NT2/D1 (cell line): Measurements from ENCODE around the gene PAK1IP1.
"Not testable (repeated sequence)": the region's sequence is repeated elsewhere in the genome, so short reads cannot be mapped to it uniquely, and the experiment has no call there.

ENCODE experiments used
- DNase-seq: peaks from one replicate; pipeline ENCODE4 v3.0.0-alpha.2; 2011; ENCODE audit warnings: low read depth, low spot score
- H3K27me3 ChIP-seq: 2 replicates; pipeline ENCODE4 v1.6.0; 2011; ENCODE audit warnings: mild to moderate bottlenecking; ENCODE audit not compliant: insufficient read length, insufficient read depth
- H3K36me3 ChIP-seq: 2 replicates; pipeline ENCODE4 v1.6.1; 2011; ENCODE audit warnings: mild to moderate bottlenecking, low read length, mixed read lengths; ENCODE audit not compliant: insufficient read depth, insufficient read length
- H3K4me1 ChIP-seq: 2 replicates; pipeline ENCODE4 v1.5.1; 2011; ENCODE audit not compliant: insufficient read depth, insufficient read length
- H3K4me3 ChIP-seq: 2 replicates; pipeline ENCODE4 v1.5.1; 2011; ENCODE audit warnings: low read depth; ENCODE audit not compliant: insufficient read length
- H3K9ac ChIP-seq: 2 replicates; pipeline ENCODE4 v1.6.0; 2011; ENCODE audit warnings: low read depth; ENCODE audit not compliant: insufficient read length
- H3K9me3 ChIP-seq: 2 replicates; pipeline ENCODE4 v1.5.1; 2011; ENCODE audit warnings: mild to moderate bottlenecking, low read length; ENCODE audit not compliant: insufficient read depth
- SUZ12 ChIP-seq: IDR thresholded peaks from 2 replicates; pipeline ENCODE4 v1.6.1; 2011; ENCODE audit not compliant: insufficient read length, insufficient read depth; ENCODE audit errors: extremely low read depth
- YY1 ChIP-seq: IDR thresholded peaks from 2 replicates; pipeline ENCODE4 v1.6.1; 2011; ENCODE audit not compliant: insufficient read length, insufficient read depth
- ZNF274 ChIP-seq: IDR thresholded peaks from 2 replicates; pipeline ENCODE4 v1.6.1; 2011; ENCODE audit warnings: mild to moderate bottlenecking, low read depth, low read length

Gene PAK1IP1

GRCh38 chr6:10662742-10663141 lies 32.0 kb upstream of the PAK1IP1 start:
- Histone ChIP-seq H3K9ac (no peak overlapping the region), H3K4me1 (no peaks in the 10 kb centered on the region), H3K9me3 (no peaks in the 10 kb centered on the region), H3K4me3 (no peak overlapping the region), H3K27me3 (no peaks in the 10 kb centered on the region), H3K36me3 (no peaks in the 10 kb centered on the region)
- TF ChIP-seq SUZ12 (no peak), ZNF274 (no peak), YY1 (no peak)
- DNase-seq: no peak

GRCh38 chr6:10665595-10665994 lies 29.2 kb upstream of the PAK1IP1 start:
- not testable (repeated sequence) for H3K9me3 ChIP-seq, H3K9ac ChIP-seq, H3K4me1 ChIP-seq, DNase-seq, H3K4me3 ChIP-seq, H3K36me3 ChIP-seq, H3K27me3 ChIP-seq

- no peaks in the 10 kb centered on the region for H3K27me3 ChIP-seq
- H3K36me3 ChIP-seq: no peaks in the 10 kb centered on the region
- no peaks in the 10 kb centered on the region for H3K4me1 ChIP-seq
- TF ChIP-seq SUZ12 (no peak), ZNF274 (no peak), YY1 (no peak)
- H3K9ac ChIP-seq: no peak overlapping the region
- no peak for DNase-seq
- no peak overlapping the region for H3K4me3 ChIP-seq
- no peaks in the 10 kb centered on the region for H3K9me3 ChIP-seq
Measured at GRCh38 chr6:10668126-10668917, 26.4 kb upstream of the PAK1IP1 start.

GRCh38 chr6:10676403-10676802 lies 18.4 kb upstream of the PAK1IP1 start:
- Histone ChIP-seq H3K36me3 (no peaks in the 10 kb centered on the region), H3K9me3 (no peaks in the 10 kb centered on the region), H3K4me1 (no peaks in the 10 kb centered on the region), H3K4me3 (no peak overlapping the region), H3K9ac (no peak overlapping the region), H3K27me3 (no peaks in the 10 kb centered on the region)
- no peak for TF ChIP-seq SUZ12
- no peak for TF ChIP-seq ZNF274
- no peak for TF ChIP-seq YY1
- DNase-seq: no peak

- Histone ChIP-seq H3K36me3 (no peaks in the 10 kb centered on the region), H3K4me3 (no peak overlapping the region), H3K9ac (no peak overlapping the region), H3K4me1 (no peaks in the 10 kb centered on the region), H3K27me3 (no peaks in the 10 kb centered on the region), H3K9me3 (peaks cover 6% of the 10 kb centered on the region; the same call in 1 of the 2 replicates)
- TF ChIP-seq ZNF274 (no peak), YY1 (no peak), SUZ12 (no peak)
- DNase-seq: no peak
Measured at GRCh38 chr6:10678456-10678855, 16.3 kb upstream of the PAK1IP1 start.

- H3K9ac ChIP-seq: no peak overlapping the region
- TF ChIP-seq SUZ12 (no peak), YY1 (no peak), ZNF274 (no peak)
- no peaks in the 10 kb centered on the region for H3K36me3 ChIP-seq
- no peaks in the 10 kb centered on the region for H3K4me1 ChIP-seq
- H3K27me3 ChIP-seq: no peaks in the 10 kb centered on the region
- DNase-seq: no peak
- no peak overlapping the region for H3K4me3 ChIP-seq
- peaks cover 6% of the 10 kb centered on the region; the same call in 1 of the 2 replicates for H3K9me3 ChIP-seq
Measured at GRCh38 chr6:10681795-10682194, 13.0 kb upstream of the PAK1IP1 start.

GRCh38 chr6:10682355-10682988 lies 12.3 kb upstream of the PAK1IP1 start:
- Histone ChIP-seq H3K27me3 (no peaks in the 10 kb centered on the region), H3K9ac (no peak overlapping the region), H3K4me3 (no peak overlapping the region), H3K36me3 (no peaks in the 10 kb centered on the region), H3K9me3 (peaks cover 6% of the 10 kb centered on the region; the same call in 1 of the 2 replicates), H3K4me1 (no peaks in the 10 kb centered on the region)
- no peak for TF ChIP-seq SUZ12
- TF ChIP-seq ZNF274: no peak
- TF ChIP-seq YY1: no peak
- no peak for DNase-seq
